HepG2 (cell line): ENCODE measurements around the gene FDPS. TPM values are rescaled to one million over a fixed set of nuclear protein-coding genes. Genes with fewer than 3 reads are reported as not detected.

Experiments used
- CEBPB ChIP-seq: IDR thresholded peaks from 2 replicates; pipeline ENCODE4 v1.6.1; 2011; ENCODE audit warnings: low read depth, low read length, improper control_type of control experiment, borderline replicate concordance
- CREB3 ChIP-seq: sonication (generic); formaldehyde crosslinking; IDR thresholded peaks from 2 replicates; pipeline ENCODE4 v1.5.0; 2020; ENCODE audit warnings: missing genetic modification reagents
- CSRNP2 ChIP-seq: sonication (generic); formaldehyde crosslinking; conservative IDR thresholded peaks from 2 replicates; pipeline ENCODE4 v1.8.0; 2022; ENCODE audit warnings: low read depth, missing genetic modification reagents
- FOXK1 ChIP-seq: sonication (generic); formaldehyde crosslinking; IDR thresholded peaks from 2 replicates; pipeline ENCODE4 v1.4.0; 2020; ENCODE audit warnings: low read depth, missing genetic modification reagents, borderline replicate concordance
- HOXA7 ChIP-seq: sonication (generic); formaldehyde crosslinking; IDR thresholded peaks from 2 replicates; pipeline ENCODE4 v1.8.1; 2022; ENCODE audit warnings: mild to moderate bottlenecking, missing genetic modification reagents, moderate library complexity
- KLF13 ChIP-seq: sonication (generic); formaldehyde crosslinking; IDR thresholded peaks from 2 replicates; pipeline ENCODE4 v1.4.0; 2020; ENCODE audit warnings: mild to moderate bottlenecking, missing genetic modification reagents
- MED8 ChIP-seq: sonication (generic); formaldehyde crosslinking; IDR thresholded peaks from 2 replicates; pipeline ENCODE4 v1.8.1; 2023; ENCODE audit warnings: mild to moderate bottlenecking, missing genetic modification reagents; ENCODE audit not compliant: insufficient replicate concordance
- MLLT10 ChIP-seq: sonication (generic); formaldehyde crosslinking; IDR thresholded peaks from 2 replicates; pipeline ENCODE4 v1.4.0; 2020; ENCODE audit warnings: missing genetic modification reagents
- NCOR1 ChIP-seq: fragments of 200-600 bp; sonication (generic); IDR thresholded peaks from 2 replicates; pipeline ENCODE4 v1.7.0; 2017; ENCODE audit warnings: antibody characterized with exemption, low read length, borderline replicate concordance
- NONO ChIP-seq, 2 experiments: fragments of 450-650 bp in 1 of 2; sonication (generic) in 1 of 2; formaldehyde crosslinking in 1 of 2; IDR thresholded peaks in 1 of 2; conservative IDR thresholded peaks in 1 of 2; 2 replicates each; pipeline versions ENCODE4 v1.6.1 to v1.8.0; 2017 to 2022; ENCODE audit warnings: mild to moderate bottlenecking in 1 of 2, missing genetic modification reagents in 1 of 2, moderate library complexity in 1 of 2
- REXO4 ChIP-seq: sonication (generic); formaldehyde crosslinking; IDR thresholded peaks from 2 replicates; pipeline ENCODE4 v1.8.0; 2022; ENCODE audit warnings: missing genetic modification reagents, mild to moderate bottlenecking, borderline replicate concordance
- SMAD9 ChIP-seq: sonication (generic); formaldehyde crosslinking; IDR thresholded peaks from 2 replicates; pipeline ENCODE4 v1.5.1; 2020; ENCODE audit warnings: mild to moderate bottlenecking, missing genetic modification reagents
- SP1 ChIP-seq, 2 experiments: fragments of 450-650 bp in 1 of 2; sonication (generic) in 1 of 2; formaldehyde crosslinking in 1 of 2; IDR thresholded peaks; 2 replicates each; pipeline versions ENCODE4 v1.4.0 to v1.6.1; 2016 to 2020; ENCODE audit warnings: missing genetic modification reagents in 1 of 2
- TBL1XR1 ChIP-seq: fragments of 150-350 bp; IDR thresholded peaks from 2 replicates; pipeline ENCODE4 v1.6.1; 2014; ENCODE audit warnings: borderline replicate concordance, low read length; ENCODE audit not compliant: partially characterized antibody
- ZNF20 ChIP-seq: sonication (generic); formaldehyde crosslinking; IDR thresholded peaks from 2 replicates; pipeline ENCODE4 v1.4.0; 2020; ENCODE audit warnings: mild to moderate bottlenecking, moderate library complexity, missing genetic modification reagents
- ZNF282 ChIP-seq: fragments of 450-650 bp; IDR thresholded peaks from 2 replicates; pipeline ENCODE4 v1.6.1; 2018; ENCODE audit not compliant: partially characterized antibody
- ZNF350 ChIP-seq: sonication (generic); formaldehyde crosslinking; IDR thresholded peaks from 2 replicates; pipeline ENCODE4 v1.4.0; 2020; ENCODE audit warnings: mild to moderate bottlenecking, low read depth, missing genetic modification reagents, borderline replicate concordance
- ZNF512 ChIP-seq: sonication (generic); formaldehyde crosslinking; IDR thresholded peaks from 2 replicates; pipeline ENCODE4 v1.4.0; 2020; ENCODE audit warnings: mild to moderate bottlenecking, missing genetic modification reagents
- ZNF562 ChIP-seq: sonication (generic); formaldehyde crosslinking; IDR thresholded peaks from 2 replicates; pipeline ENCODE4 v1.8.0; 2022; ENCODE audit warnings: missing genetic modification reagents, borderline replicate concordance
- ZNF790 ChIP-seq: sonication (generic); formaldehyde crosslinking; IDR thresholded peaks from 2 replicates; pipeline ENCODE4 v1.8.0; 2022; ENCODE audit warnings: missing genetic modification reagents, mild to moderate bottlenecking, borderline replicate concordance
- polyA plus RNA-seq, 8 experiments: library from polyadenylated mRNA; depleted of rRNA in 3 of 8; stranded (reverse) in 7 of 8; unstranded in 1 of 8; fragments of >200 nt; fragmentation: Illumina TruSeq in 4 of 8; extraction: Trizol in 4 of 8; gene quantifications; 2 replicates each; pipeline versions ENCODE4 v1.2.1 to v1.2.3, GENCODE V29; 2011 to 2016; ENCODE audit warnings: low read depth in 4 of 8, missing spikeins in 1 of 8, mixed read lengths in 1 of 8; ENCODE audit not compliant: insufficient read depth in 1 of 8
- total RNA-seq, 5 experiments: library from RNA; depleted of rRNA; stranded (reverse); fragments of >200 nt; fragmentation: Illumina TruSeq; extraction: Trizol; gene quantifications; 2 replicates each; pipeline ENCODE4 v1.2.3, GENCODE V29; 2016; ENCODE audit warnings: low read depth in 1 of 5
- TF ChIP-seq, protein P1 (sequence below): sonication (generic); formaldehyde crosslinking; IDR thresholded peaks from 2 replicates; pipeline ENCODE4 v1.4.0; 2020; ENCODE audit warnings: missing genetic modification reagents, mild to moderate bottlenecking, borderline replicate concordance

The FDPS gene
- total and polyA plus RNA-seq, 2 of the 13 experiments (the other 11 are each of a cell fraction or from before 2014, with no cell fraction given), result 264 to 519 TPM

GRCh38 chr1:155261852-155262673 is 46.6 kb upstream of the FDPS start, which contains the start of gene SCAMP3 (continued):
- TF ChIP-seq SMAD9 (no peak), NCOR1 (no peak; the same call in 1 of the 2 replicates), ZNF790 (CRISPR knock-in tag) (no peak), TBL1XR1 (no peak), FOXK1 (CRISPR knock-in tag) (peak; percentile 87; the same call in 1 of the 2 replicates), MLLT10 (CRISPR knock-in tag) (no peak), CREB3 (CRISPR knock-in tag) (no peak), KLF13 (CRISPR knock-in tag) (no peak), SP1 (IDR thresholded peaks at IDR 0.05) (no peak), SP1 (CRISPR knock-in tag; IDR thresholded peaks at IDR 0.05) (0 out of 2 replicates have a peak, but pooled peaks have one; percentile 8), HOXA7 (no peak), ZNF20 (CRISPR knock-in tag) (no peak), ZNF512 (no peak), NONO (IDR thresholded peaks at IDR 0.05) (no peak), NONO (CRISPR knock-in tag; conservative IDR thresholded peaks at IDR 0.05) (peak; percentile 97), ZNF350 (CRISPR knock-in tag) (peak; percentile 91; the same call in 1 of the 2 replicates), REXO4 (CRISPR knock-in tag) (no peak), CSRNP2 (CRISPR knock-in tag) (no peak), MED8 (CRISPR knock-in tag) (peak; percentile 19), ZNF282 (no peak), ZNF562 (CRISPR knock-in tag) (no peak; the same call in 1 of the 2 replicates), CEBPB (no peak)
- TF ChIP-seq, protein P1, sequence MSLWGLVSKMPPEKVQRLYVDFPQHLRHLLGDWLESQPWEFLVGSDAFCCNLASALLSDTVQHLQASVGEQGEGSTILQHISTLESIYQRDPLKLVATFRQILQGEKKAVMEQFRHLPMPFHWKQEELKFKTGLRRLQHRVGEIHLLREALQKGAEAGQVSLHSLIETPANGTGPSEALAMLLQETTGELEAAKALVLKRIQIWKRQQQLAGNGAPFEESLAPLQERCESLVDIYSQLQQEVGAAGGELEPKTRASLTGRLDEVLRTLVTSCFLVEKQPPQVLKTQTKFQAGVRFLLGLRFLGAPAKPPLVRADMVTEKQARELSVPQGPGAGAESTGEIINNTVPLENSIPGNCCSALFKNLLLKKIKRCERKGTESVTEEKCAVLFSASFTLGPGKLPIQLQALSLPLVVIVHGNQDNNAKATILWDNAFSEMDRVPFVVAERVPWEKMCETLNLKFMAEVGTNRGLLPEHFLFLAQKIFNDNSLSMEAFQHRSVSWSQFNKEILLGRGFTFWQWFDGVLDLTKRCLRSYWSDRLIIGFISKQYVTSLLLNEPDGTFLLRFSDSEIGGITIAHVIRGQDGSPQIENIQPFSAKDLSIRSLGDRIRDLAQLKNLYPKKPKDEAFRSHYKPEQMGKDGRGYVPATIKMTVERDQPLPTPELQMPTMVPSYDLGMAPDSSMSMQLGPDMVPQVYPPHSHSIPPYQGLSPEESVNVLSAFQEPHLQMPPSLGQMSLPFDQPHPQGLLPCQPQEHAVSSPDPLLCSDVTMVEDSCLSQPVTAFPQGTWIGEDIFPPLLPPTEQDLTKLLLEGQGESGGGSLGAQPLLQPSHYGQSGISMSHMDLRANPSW (CRISPR knock-in tag), result no peak
